Daoy (cell line): ENCODE results near the gene CARD19. TPM values are rescaled to one million over a fixed set of nuclear protein-coding genes. Genes with fewer than 3 reads are reported as not detected.
"Not testable (repeated sequence)": the region's sequence is repeated elsewhere in the genome, so short reads cannot be mapped to it uniquely, and the experiment has no call there.

ENCODE experiments used
- DNase-seq: peaks from one replicate; pipeline ENCODE4 v3.0.0-alpha.2; 2015; ENCODE audit warnings: low read depth
- total RNA-seq: library from RNA; depleted of rRNA; stranded (reverse); fragments of >200 nt; shearing (Covaris generic); gene quantifications from 2 replicates; pipeline ENCODE4 v1.2.3, GENCODE V29; 2014

Gene CARD19
- total RNA-seq, 1 experiment from 2014 or later, result 36.1 TPM

GRCh38 chr9:93088656-93089015 lies 7.4 kb upstream of the CARD19 start:
- no peak for DNase-seq

GRCh38 chr9:93089024-93089423 lies 7.0 kb upstream of the CARD19 start:
- no peak for DNase-seq

- no peak for DNase-seq
Observed at GRCh38 chr9:93089481-93089991, 6.5 kb upstream of the CARD19 start.

GRCh38 chr9:93090091-93090655 lies 5.8 kb upstream of the CARD19 start:
- no peak for DNase-seq

- DNase-seq, result no peak
Observed at GRCh38 chr9:93091056-93091452, 5.0 kb upstream of the CARD19 start.

GRCh38 chr9:93091453-93092081 lies 4.5 kb upstream of the CARD19 start:
- peak; percentile 69 for DNase-seq

- DNase-seq, result no peak
Observed at GRCh38 chr9:93092251-93092991, 3.6 kb upstream of the CARD19 start.

GRCh38 chr9:93093127-93093876 lies 2.7 kb upstream of the CARD19 start:
- no peak for DNase-seq

- no peak for DNase-seq
Observed at GRCh38 chr9:93093877-93094657, 1.9 kb upstream of the CARD19 start.

- DNase-seq, result no peak
Observed at GRCh38 chr9:93094658-93095204, 1.3 kb upstream of the CARD19 start.

GRCh38 chr9:93095205-93096130 lies 549 bp upstream of the CARD19 start:
- DNase-seq, result peak; percentile 99

- DNase-seq, result no peak
Observed at GRCh38 chr9:93096811-93097382, 880 bp downstream of the CARD19 start.

GRCh38 chr9:93097511-93098201 lies 1.6 kb downstream of the CARD19 start:
- no peak for DNase-seq

GRCh38 chr9:93098236-93098946 lies 2.4 kb downstream of the CARD19 start:
- peak; percentile 99 for DNase-seq

GRCh38 chr9:93099551-93100275 lies 3.7 kb downstream of the CARD19 start:
- no peak for DNase-seq

GRCh38 chr9:93100276-93100636 lies 4.2 kb downstream of the CARD19 start:
- no peak for DNase-seq

- DNase-seq, result not testable (repeated sequence)
Observed at GRCh38 chr9:93101086-93101485, 5.1 kb downstream of the CARD19 start.

GRCh38 chr9:93105620-93106019 lies 9.6 kb downstream of the CARD19 start:
- no peak for DNase-seq
